Stimulated activated CD8-positive, alpha-beta memory T cell treated with anti-CD3 and anti-CD28 coated beads, Interleukin-2, amount 100 ng/mL, for 48 hours (primary cell): ENCODE results near the gene LY9.
"Not testable (repeated sequence)": the region's sequence is repeated elsewhere in the genome, so short reads cannot be mapped to it uniquely, and the experiment has no call there.

ENCODE experiments used
- DNase-seq, 2 donors: peaks; one replicate each; pipeline ENCODE4 v3.0.0-alpha.2; 2020; ENCODE audit warnings: low read depth in 2 of 2

The LY9 gene

GRCh38 chr1:160865337-160865736 lies 69.4 kb downstream of the LY9 start:
- DNase-seq = no peak

GRCh38 chr1:160866001-160866694 lies 70.2 kb downstream of the LY9 start:
- DNase-seq = no peak

- no peak for DNase-seq
These were observed 70.8 kb downstream of the LY9 start for GRCh38 chr1:160866695-160867260.

- not testable (repeated sequence) for DNase-seq
These were observed 71.7 kb downstream of the LY9 start for GRCh38 chr1:160867651-160868050.

GRCh38 chr1:160868141-160868540 lies 72.2 kb downstream of the LY9 start:
- no peak for DNase-seq

- no peak for DNase-seq
These were observed 79.0 kb downstream of the LY9 start for GRCh38 chr1:160874935-160875334.

- not testable (repeated sequence) for DNase-seq
These were observed 79.6 kb downstream of the LY9 start for GRCh38 chr1:160875591-160875990.

- no peak for DNase-seq
These were observed 80.3 kb downstream of the LY9 start for GRCh38 chr1:160876311-160876710.

- no peak for DNase-seq
These were observed 81.2 kb downstream of the LY9 start for GRCh38 chr1:160877221-160877620.
